Stimulated activated CD8-positive, alpha-beta memory T cell treated with anti-CD3 and anti-CD28 coated beads, Interleukin-12 subunit alpha, Interleukin-12 subunit beta, amount 100 ng/mL, for 1 hour (primary cell): ENCODE measurements around the gene SMNDC1.
A peak's percentile ranks its signal among the peaks of the same experiment; 100 is the strongest.
"Not testable (repeated sequence)": the region's sequence is repeated elsewhere in the genome, so short reads cannot be mapped to it uniquely, and the experiment has no call there.

ENCODE experiments used
- DNase-seq: peaks from one replicate; pipeline ENCODE4 v3.0.0-alpha.2; 2020; ENCODE audit warnings: low read depth

The SMNDC1 gene

GRCh38 chr10:110304780-110305421, at the start of gene SMNDC1:
SMNDC1 (minus strand) TSS chr10:110304920; CDS start chr10:110303587, 1,333 bp downstream.
- DNase-seq = peak; percentile 93

- peak; percentile 73 for DNase-seq
Observed at GRCh38 chr10:110354322-110354766, 49.6 kb upstream of the SMNDC1 start.

- no peak for DNase-seq
Observed at GRCh38 chr10:110353244-110354119, 48.8 kb upstream of the SMNDC1 start.

GRCh38 chr10:110352930-110353243, 48.2 kb upstream of the SMNDC1 start:
- no peak for DNase-seq

GRCh38 chr10:110350812-110351211, 46.1 kb upstream of the SMNDC1 start:
- no peak for DNase-seq

- no peak for DNase-seq
Observed at GRCh38 chr10:110349831-110350230, 45.1 kb upstream of the SMNDC1 start.

GRCh38 chr10:110349386-110349785, 44.7 kb upstream of the SMNDC1 start:
- no peak for DNase-seq

- no peak for DNase-seq
Observed at GRCh38 chr10:110348336-110348735, 43.6 kb upstream of the SMNDC1 start.

- DNase-seq = no peak
Observed at GRCh38 chr10:110346914-110347313, 42.2 kb upstream of the SMNDC1 start.

- no peak for DNase-seq
Observed at GRCh38 chr10:110345286-110345685, 40.6 kb upstream of the SMNDC1 start.

- DNase-seq = no peak
Observed at GRCh38 chr10:110344622-110345021, 39.9 kb upstream of the SMNDC1 start.

- no peak for DNase-seq
Observed at GRCh38 chr10:110343947-110344346, 39.2 kb upstream of the SMNDC1 start.

- DNase-seq = no peak
Observed at GRCh38 chr10:110340816-110341215, 36.1 kb upstream of the SMNDC1 start.

GRCh38 chr10:110340122-110340521, 35.4 kb upstream of the SMNDC1 start:
- DNase-seq = no peak

GRCh38 chr10:110337906-110338305, 33.2 kb upstream of the SMNDC1 start:
- DNase-seq = no peak

GRCh38 chr10:110337401-110337800, 32.7 kb upstream of the SMNDC1 start:
- DNase-seq = no peak

GRCh38 chr10:110336111-110336721, 31.5 kb upstream of the SMNDC1 start:
- no peak for DNase-seq

- no peak for DNase-seq
Observed at GRCh38 chr10:110335314-110336064, 30.8 kb upstream of the SMNDC1 start.

GRCh38 chr10:110334061-110334656, 29.4 kb upstream of the SMNDC1 start:
- DNase-seq = no peak

- DNase-seq = not testable (repeated sequence)
Observed at GRCh38 chr10:110331226-110331795, 26.6 kb upstream of the SMNDC1 start.

GRCh38 chr10:110330675-110331074, 26.0 kb upstream of the SMNDC1 start:
- no peak for DNase-seq
